DMS79 (cell line): ENCODE results near the gene ZNF439.
"Not testable (repeated sequence)": the region's sequence is repeated elsewhere in the genome, so short reads cannot be mapped to it uniquely, and the experiment has no call there.

Source experiments
- DNase-seq: peaks from one replicate; lab custom pipeline; 2025; lab: John Stamatoyannopoulos, UW

The ZNF439 gene

GRCh38 chr19:11848594-11849469 lies at the start of gene ZNF439:
Gene ZNF439, plus strand, starts transcription at chr19:11848726. Its CDS starts 142 bp downstream, at chr19:11848868.
- DNase-seq = peak; percentile 78

DNA sequence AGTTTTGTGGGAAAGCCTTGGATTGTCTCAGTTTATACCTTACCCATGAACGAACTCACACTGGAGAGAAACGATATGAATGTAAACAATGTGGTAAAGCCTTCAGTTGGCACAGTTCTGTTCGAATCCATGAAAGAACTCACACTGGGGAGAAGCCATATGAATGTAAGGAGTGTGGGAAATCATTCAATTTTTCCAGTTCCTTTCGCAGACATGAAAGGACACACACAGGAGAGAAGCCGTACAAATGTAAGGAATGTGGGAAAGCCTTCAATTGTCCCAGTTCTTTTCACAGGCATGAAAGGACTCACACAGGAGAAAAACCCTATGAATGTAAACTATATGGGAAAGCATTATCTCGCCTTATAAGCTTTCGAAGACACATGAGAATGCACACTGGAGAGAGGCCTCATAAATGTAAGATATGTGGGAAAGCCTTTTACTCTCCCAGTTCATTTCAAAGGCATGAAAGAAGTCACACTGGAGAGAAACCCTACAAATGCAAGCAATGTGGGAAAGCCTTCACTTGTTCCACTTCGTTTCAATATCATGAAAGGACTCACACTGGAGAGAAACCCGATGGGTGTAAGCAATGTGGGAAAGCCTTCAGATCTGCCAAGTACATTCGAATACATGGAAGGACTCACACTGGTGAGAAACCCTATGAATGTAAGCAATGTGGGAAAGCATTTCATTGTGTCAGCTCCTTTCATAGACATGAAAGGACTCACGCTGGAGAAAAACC lies 42.0 kb upstream of the ZNF439 start:
- DNase-seq = no peak

- DNase-seq = no peak
Observed at GRCh38 chr19:11807099-11807380, 41.5 kb upstream of the ZNF439 start.

DNA sequence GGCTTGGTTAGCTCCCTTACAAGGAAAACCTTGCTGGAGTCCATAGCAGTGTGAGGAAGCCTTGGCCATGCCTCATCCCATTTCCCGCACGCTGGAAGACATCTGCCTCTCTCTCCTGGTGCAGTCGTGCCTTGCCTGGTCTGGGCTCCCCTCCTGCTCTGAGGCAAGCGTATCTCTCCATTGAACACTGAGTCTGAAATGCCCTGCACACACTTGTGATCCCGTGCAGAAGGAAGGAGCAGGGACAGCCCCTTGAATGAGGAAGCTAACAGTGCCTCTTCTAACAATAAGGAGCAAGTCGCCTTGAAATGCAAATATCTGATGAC lies 34.9 kb upstream of the ZNF439 start:
- no peak for DNase-seq

DNA sequence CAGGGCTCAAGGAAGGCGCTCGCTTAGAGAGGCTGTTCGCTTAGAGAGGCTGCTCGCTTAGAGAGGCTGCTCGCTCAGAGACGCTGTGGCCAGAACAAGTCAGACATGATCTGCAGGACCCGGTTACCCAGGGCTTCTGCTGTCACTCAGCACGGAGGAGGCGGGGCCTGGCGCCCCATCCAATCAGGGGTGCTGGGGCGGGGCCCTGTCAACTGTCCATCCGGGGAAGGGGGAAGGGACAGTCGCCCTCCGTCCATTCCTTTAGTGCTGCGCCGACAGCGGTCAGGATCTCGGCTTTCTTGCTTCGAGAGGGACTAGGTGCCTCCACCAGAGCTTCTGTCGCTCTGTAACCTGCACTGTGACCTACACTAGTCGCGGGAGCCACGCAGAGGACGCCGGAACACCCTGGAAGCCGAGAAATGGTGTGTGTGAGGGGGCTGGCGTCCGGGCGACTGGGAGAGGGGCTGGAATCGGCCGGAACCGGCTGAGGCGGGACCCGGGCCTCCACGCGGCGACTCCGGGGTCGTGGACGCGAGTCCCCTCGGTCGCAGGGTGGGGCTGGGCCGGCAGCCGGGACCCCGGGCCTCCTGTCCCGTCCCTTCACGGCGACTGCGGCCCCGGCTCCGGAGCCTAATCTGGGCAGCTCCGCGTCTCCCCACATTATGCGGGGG lies 34.4 kb upstream of the ZNF439 start, which contains the start of gene ZNF440:
ZNF440 (plus strand) TSS at position 245 of the 671 bp plus-strand sequence; CDS start at position 420, 175 bp downstream.
- peak; percentile 88 for DNase-seq

DNA sequence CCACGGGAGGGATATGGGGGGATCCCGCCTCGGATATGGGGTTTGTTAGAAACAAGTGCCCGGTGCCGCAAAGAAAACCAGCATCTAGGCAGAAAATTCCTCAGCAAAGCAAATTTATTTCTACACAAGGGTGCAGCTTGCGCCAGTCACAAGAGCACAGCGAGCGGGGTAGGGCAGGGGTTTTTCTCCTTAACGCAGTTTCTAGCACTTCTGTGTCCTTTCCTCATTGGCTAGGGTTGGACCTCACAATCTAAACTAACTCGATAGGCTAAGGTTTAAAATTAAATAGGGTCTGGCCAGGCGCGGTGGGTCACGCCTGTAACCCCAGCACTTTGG lies 33.9 kb upstream of the ZNF439 start:
- peak; percentile 7 for DNase-seq

DNA sequence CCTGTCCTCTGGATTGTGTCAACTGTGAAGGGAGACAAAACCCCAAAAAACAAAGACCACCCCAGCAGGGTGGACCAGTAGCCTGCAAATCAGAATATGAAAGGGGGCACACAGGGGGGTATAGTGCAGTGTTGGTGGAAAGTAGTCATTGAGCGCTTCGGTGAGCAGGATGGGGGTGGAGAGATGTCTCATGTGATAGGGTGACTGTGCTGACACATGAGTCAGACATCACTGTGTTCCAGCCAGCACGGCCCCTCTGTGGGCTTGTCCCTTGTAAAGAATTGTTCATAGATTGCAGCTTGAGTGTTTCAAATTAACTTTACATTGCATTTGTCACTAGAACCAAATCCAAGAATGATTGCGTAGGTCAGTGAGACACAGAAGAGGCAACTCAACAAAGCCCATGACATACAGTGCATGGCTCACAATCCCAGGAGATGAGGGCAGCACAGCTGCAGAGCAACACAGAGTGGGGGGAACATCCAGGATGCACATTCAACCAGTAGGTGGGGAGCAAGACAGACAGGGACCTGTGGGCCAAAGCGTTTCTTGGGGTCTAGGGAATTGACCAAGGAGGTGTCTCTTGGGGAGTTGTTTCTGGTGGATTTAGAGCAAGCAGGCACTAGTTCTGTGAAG lies 26.9 kb upstream of the ZNF439 start:
- no peak for DNase-seq

DNA sequence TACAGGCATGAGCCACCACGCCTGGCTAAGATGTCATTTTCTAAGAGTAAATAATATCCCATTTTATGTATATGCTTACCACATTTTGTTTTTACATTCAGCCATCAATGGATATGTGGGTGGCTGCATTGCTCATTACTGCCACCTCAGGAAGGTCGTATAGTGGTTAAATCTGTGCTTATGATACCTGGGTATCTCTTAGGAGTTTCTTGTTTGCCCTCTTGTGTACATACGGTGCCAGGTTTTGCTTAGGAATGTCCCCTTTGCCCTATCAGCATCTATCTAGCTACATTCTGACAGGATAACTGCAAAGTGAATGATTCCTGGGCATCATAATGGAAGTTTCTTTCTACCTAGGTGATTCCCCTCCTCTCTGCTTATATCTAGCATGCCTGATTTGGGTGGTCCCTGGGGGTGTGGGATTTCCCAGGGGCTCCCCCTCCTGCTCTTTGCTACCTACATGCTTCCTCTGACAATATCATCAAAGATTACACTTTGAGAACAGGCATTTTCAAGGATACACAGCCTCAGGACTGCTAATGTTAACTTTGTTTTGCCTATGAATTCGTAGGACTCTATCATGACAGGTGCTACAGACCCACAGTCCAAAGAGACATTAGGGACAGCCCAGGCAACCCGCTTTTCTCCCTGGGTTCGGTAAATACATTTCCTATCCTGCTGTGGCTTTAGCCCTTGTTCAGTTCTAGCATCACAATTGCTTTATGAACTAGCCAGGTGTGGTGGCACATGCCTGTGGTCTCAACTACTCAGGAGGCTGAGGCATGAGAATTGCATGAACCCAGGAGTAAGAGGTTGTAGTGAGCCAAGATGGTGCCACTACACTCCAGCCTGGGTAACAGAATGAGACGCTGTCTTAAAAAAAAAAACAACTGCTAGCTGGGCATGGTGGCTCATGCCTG lies 19.3 kb upstream of the ZNF439 start:
- not testable (repeated sequence) for DNase-seq

DNA sequence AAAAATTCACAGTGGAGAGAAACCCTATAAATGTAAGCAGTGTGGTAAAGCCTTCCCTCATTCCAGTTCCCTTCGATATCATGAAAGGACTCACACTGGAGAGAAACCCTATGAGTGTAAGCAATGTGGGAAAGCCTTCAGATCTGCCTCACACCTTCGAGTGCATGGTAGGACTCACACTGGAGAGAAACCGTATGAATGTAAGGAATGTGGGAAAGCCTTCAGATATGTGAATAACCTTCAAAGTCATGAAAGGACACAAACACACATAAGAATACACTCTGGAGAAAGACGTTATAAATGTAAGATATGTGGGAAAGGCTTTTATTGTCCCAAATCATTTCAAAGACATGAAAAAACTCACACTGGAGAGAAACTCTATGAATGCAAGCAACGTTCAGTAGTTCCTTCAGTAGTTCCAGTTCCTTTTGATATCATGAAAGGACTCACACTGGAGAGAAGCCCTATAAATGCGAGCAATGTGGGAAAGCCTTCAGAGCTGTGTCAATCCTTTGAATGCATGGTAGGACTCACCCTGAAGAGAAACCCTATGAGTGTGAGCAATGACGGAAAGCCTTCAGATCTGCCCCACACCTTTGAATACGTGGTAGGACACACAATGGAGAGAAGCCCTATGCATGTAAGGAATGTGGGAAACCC lies 16.1 kb upstream of the ZNF439 start:
- no peak for DNase-seq

- no peak for DNase-seq
Observed at GRCh38 chr19:11833541-11833940, 15.0 kb upstream of the ZNF439 start.

DNA sequence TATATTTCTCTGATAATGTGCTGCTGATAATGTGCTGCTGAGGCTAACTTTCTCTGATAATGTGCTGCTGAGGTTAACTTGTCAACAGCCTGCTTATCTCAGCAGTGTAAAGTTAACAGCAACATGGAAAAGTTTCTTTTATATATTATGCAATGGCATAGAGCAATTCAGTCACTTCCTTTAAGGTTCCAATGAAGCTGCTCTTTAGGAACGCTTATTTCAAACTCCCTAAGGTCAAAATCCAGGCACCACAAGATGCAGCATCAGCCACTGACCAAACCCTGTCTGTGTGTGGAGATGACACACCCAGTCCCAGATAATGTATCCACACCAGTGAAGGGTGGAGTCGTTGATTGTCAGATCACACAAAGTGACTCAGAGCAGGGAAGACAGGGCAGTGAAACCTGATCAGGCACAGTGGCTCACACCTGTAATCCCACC lies 12.9 kb upstream of the ZNF439 start:
- DNase-seq = not testable (repeated sequence)

- no peak for DNase-seq
Observed at GRCh38 chr19:11843722-11844121, 4.8 kb upstream of the ZNF439 start.

GRCh38 chr19:11847615-11848014 lies 911 bp upstream of the ZNF439 start:
- not testable (repeated sequence) for DNase-seq

DNA sequence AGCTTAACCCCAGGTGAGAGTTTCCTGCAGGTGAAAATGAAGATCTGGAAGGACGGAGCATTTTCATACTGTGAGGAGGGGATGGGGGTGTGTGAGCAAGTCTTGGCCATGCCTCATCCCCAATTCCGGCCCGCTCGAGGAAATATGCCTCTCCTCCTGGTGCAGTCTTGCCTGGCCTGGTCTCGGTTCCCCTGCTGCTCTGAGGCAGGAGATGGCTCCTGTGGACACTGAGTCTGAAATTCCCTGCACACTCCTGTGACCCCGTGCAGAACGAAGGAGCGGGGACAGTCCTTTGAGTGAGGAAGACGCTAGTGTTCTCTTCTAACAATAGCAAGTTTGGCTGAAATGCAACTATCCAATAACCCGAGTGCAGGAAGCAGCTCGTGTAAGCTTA lies 329 bp upstream of the ZNF439 start:
- no peak for DNase-seq

DNA sequence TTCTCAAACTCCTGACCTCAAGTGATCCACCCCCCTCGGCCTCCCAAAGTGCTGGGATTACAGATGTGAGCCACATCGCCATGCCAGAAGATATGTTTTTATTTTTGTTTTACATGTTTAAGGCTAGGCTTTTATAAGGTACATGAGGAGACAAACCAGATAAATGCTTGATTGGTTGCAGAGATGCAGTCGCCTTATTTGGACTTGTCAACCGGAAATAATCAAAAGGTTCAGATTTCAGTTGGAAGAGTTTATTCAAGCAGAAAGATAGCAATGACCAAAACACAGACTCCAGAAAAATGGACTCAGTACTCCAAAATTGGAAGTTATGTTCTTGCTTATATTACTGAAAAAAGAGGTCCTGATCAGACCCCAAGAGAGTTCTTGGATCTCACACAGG lies 1.8 kb downstream of the ZNF439 start:
- not testable (repeated sequence) for DNase-seq

GRCh38 chr19:11853358-11853757 lies 4.8 kb downstream of the ZNF439 start:
- DNase-seq = no peak

DNA sequence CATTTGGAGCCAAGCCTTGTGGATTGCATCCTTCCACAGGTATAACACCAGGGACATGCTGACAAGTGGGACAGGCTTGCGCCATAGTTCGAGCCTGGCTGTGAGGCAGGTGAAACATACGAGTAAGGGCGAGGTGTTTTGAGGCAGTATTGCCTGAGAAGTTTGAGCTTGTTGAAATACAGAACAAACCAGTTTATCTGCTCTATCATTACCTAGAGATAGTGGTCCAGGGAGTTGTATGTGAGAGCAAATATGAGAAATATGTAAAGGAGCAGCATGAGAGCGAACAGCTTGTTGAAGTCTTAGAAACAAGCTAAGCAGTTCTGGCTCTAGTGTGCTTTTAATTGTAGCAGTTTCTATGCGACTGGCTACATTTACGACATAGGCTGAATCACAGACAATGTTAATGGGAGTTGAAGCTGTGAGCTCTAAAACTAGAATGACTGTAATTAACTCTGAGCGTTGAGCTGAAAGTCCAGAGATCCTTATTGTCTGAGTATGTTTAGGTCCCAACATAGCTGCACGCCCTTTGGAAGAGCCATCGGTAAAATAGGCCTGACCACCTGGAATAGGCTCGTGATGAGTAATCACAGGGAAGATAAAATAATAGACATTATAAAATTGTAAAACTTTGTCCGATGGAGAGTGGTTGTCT lies 8.2 kb downstream of the ZNF439 start:
- no peak for DNase-seq

DNA sequence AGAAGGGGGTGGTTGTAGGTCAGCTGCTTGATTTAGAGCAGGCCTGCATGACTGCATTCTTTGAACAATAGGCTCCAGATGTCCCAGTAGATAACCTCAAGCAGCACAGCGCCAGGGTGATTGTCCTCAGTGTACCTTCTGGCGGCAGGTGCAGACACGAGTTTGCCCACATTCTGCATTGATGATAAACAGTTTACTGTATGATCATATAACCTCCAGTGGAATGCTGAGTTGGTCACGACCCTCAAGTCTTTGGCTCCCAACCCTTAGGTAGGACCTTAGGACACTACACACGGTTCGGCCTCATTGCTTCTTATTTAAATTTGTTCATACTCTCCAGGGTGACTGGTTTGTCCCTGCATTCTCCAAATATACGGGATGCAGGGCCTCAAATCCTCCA lies 12.2 kb downstream of the ZNF439 start:
- no peak for DNase-seq

DNA sequence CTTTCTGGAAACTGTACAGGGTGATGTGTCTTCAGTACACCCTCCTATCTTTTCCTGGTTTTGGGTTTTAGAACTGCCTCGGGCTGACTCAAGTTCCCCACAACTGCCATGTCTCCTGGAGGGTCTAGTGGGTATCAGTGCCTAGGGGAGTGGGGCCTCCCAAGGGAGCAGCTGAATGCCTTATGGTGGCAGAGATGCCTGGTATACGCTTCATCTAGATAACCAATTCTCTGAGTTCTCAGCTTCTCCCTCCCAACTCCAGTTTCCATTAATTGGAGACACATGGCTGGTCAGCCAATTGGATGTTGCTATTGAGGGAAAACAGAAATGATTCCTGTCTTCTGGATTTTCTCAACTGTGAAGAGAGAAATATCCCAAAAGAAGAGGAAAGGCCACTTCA lies 12.8 kb downstream of the ZNF439 start:
- DNase-seq = no peak

DNA sequence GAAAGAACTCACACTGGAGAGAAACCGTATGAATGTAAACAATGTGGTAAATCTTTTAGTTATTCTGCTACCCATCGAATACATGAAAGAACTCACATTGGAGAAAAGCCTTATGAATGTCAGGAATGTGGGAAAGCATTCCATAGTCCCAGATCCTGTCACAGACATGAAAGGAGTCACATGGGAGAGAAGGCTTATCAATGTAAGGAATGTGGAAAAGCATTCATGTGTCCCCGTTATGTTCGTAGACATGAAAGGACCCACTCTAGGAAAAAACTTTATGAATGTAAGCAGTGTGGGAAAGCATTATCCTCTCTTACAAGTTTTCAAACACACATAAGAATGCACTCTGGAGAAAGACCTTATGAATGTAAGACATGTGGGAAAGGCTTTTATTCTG lies 19.2 kb downstream of the ZNF439 start:
- DNase-seq = not testable (repeated sequence)
